ENCODE data around the gene ZBTB8A.

DNA sequence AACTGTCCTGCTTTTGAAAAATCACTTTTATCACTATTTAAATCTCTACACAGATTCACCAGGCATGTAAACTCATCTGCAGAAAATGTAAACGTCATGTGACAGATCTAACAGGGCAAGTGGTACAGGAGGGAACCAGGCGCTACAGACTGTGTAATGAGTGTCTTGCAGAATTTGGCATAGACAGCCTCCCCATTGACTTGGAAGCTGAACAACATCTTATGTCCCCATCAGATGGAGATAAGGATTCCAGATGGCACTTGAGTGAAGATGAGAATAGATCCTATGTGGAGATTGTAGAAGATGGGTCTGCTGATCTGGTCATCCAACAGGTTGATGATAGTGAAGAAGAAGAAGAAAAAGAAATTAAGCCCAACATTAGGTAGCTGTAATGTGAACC lies 60.8 kb downstream of the ZBTB8A start:
- TF ChIP-seq POLR2A (IDR thresholded peaks at IDR 0.05) (no peak), CTCF (IDR thresholded peaks at IDR 0.05) (no peak)
